Activated CD4-positive, alpha-beta T cell treated with anti-CD3 and anti-CD28 coated beads for 36 hours (primary cell): ENCODE data around the gene KDM8. TPM values are rescaled to one million over a fixed set of nuclear protein-coding genes. Genes with fewer than 3 reads are reported as not detected.
A peak's percentile ranks its signal among the peaks of the same experiment; 100 is the strongest.
"Not testable (repeated sequence)": the region's sequence is repeated elsewhere in the genome, so short reads cannot be mapped to it uniquely, and the experiment has no call there.

Experiments
- ATAC-seq: fragments of 200-7000 bp; cut with Tn5 transposase; one replicate; pipeline ENCODE4 v1.10.0; 2021; ENCODE audit warnings: mild to moderate bottlenecking, moderate library complexity
- CTCF ChIA-PET: fragments of 350-600 bp; sonication (Branson Sonifier 250); formaldehyde crosslinking; loops from one replicate; lab custom pipeline; 2021; ENCODE audit warnings: antibody characterized with exemption; lab: Charles Lee
- POLR2A ChIA-PET: fragments of 350-600 bp; sonication (Branson Sonifier 250); formaldehyde crosslinking; loops from one replicate; lab custom pipeline; 2021; ENCODE audit warnings: antibody characterized with exemption, inconsistent platforms; lab: Charles Lee
- DNase-seq: peaks from one replicate; pipeline ENCODE4 v3.0.0-alpha.2; 2020
- H3K27ac Mint-ChIP-seq: one replicate; pipeline ENCODE4 v1.8.0; 2021; ENCODE audit warnings: mixed read lengths
- H3K27me3 Mint-ChIP-seq: one replicate; pipeline ENCODE4 v1.8.0; 2021; ENCODE audit warnings: mixed read lengths
- H3K36me3 Mint-ChIP-seq: one replicate; pipeline ENCODE4 v1.8.0; 2021; ENCODE audit warnings: low read depth, mixed read lengths
- H3K4me1 Mint-ChIP-seq: one replicate; pipeline ENCODE4 v1.8.0; 2021; ENCODE audit warnings: mixed read lengths
- H3K4me3 Mint-ChIP-seq: one replicate; pipeline ENCODE4 v1.8.0; 2021; ENCODE audit warnings: mild to moderate bottlenecking, moderate library complexity, mixed read lengths
- H3K9me3 Mint-ChIP-seq: one replicate; pipeline ENCODE4 v1.8.0; 2021; ENCODE audit warnings: low read depth, mixed read lengths
- intact Hi-C, 2 experiments: fragments of 100-400 bp; cut with DNase I in 1 of 2; cut with micrococcal nuclease in 1 of 2; formaldehyde crosslinking; loops; one replicate each; pipeline versions ENCODE4 v1.14.2 to v1.15.1; 2022 to 2024; cut with DNase I, micrococcal nuclease
- total RNA-seq, 2 experiments: library from RNA; stranded (reverse); gene quantifications; one replicate each; pipeline ENCODE4 v1.2.3, GENCODE V29; 2021

Gene KDM8
- total RNA-seq, 2 experiments from 2014 or later, result 9.8 to 10.4 TPM

- CTCF ChIA-PET, result interaction anchor here (0.5 to 3.2 kb wide), 11 partner anchors 23 to 221 kb away, joined by 3 to 20 read pairs (median 5); no protein-coding TSS in a partner anchor
- Mint-ChIP-seq H3K27me3 (no peaks in the 10 kb centered on the region), H3K4me1 (peaks cover 53% of the 10 kb centered on the region), H3K4me3 (peak overlapping the region; percentile 89), H3K9me3 (peaks cover 3% of the 10 kb centered on the region), H3K36me3 (peaks cover 3% of the 10 kb centered on the region), H3K27ac (peak overlapping the region; percentile 100)
- DNase-seq (peak; percentile 95), ATAC-seq (peak; percentile 74)
- POLR2A ChIA-PET, result interaction anchor here (0.5 to 1.9 kb wide), 20 partner anchors 9 to 1824 kb away, joined by 3 to 8 read pairs (median 4); partner anchors contain the start of genes IL21R and NSMCE1
- intact Hi-C loops, result loop anchor here (1.0 to 5.0 kb wide), 12 partner anchors 24 to 1946 kb away; partner anchors contain the start of genes APOBR (in 1 of the 2), CLN3 (in 1 of the 2), IL21R (in 1 of the 2) and KATNIP (in 1 of the 2)
Observed at GRCh38 chr16:27202923-27203506, 311 bp upstream of the KDM8 start.

GRCh38 chr16:27204312-27204915 lies 1.1 kb downstream of the KDM8 start:
- Mint-ChIP-seq H3K36me3 (peaks cover 3% of the 10 kb centered on the region), H3K9me3 (no peaks in the 10 kb centered on the region), H3K27me3 (no peaks in the 10 kb centered on the region), H3K27ac (peak overlapping the region; percentile 100), H3K4me1 (peaks cover 39% of the 10 kb centered on the region), H3K4me3 (peak overlapping the region; percentile 89)
- intact Hi-C loops, result loop anchor here (5.0 kb wide), 3 partner anchors 37 to 1947 kb away; partner anchors contain the start of genes APOBR (in 1 of the 2), CLN3 (in 1 of the 2) and ZKSCAN2 (in 1 of the 2)
- ATAC-seq (no peak), DNase-seq (no peak)
- CTCF ChIA-PET, result interaction anchor here (0.6 to 3.2 kb wide), 12 partner anchors 24 to 203 kb away, joined by 3 to 20 read pairs (median 4); no protein-coding TSS in a partner anchor
- POLR2A ChIA-PET, result interaction anchor here (0.6 to 1.9 kb wide), 15 partner anchors 8 to 1750 kb away, joined by 3 to 8 read pairs (median 4); partner anchors contain the start of gene NSMCE1

DNA sequence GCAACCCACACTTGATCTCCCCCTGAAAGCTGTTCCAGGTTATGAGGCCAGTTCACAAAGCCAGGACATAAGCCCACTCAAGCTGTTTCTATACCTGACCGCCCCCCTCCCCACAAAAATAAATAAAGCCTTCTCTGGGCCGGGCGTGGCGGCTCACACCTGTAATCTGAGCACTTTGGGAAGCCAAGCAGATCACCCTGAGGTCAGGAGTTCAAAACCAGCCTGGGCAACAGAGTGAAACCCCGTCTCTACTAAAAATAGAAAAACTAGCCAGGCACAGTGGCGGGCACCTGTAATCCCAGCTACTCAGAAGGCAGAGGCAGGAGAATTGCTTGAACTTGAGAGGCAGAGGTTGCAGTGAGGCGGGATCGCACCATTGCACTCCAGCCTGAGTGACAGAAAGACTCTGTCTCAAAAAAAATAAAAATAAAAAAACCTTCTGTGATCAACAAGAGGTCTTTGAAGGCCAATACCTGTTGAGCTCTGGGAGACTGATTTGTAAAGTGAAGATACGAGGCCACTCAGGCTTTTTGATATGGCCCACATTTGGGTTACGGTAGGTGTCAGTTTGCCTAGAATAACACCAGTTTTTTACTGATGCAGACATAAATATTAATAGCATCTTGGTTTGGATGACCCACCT lies 2.2 kb downstream of the KDM8 start:
- H3K9me3 Mint-ChIP-seq, result no peaks in the 10 kb centered on the region
- intact Hi-C loops, result no loop called here
- peaks cover 3% of the 10 kb centered on the region for H3K36me3 Mint-ChIP-seq
- H3K27ac Mint-ChIP-seq, result no peak overlapping the region
- no peaks in the 10 kb centered on the region for H3K27me3 Mint-ChIP-seq
- CTCF ChIA-PET, result interaction anchor here (0.6 to 1.0 kb wide), 3 partner anchors 30 to 202 kb away, joined by 3 read pairs; no protein-coding TSS in a partner anchor
- H3K4me1 Mint-ChIP-seq, result peaks cover 28% of the 10 kb centered on the region
- POLR2A ChIA-PET, result interaction anchor here (1.2 to 1.3 kb wide), 2 partner anchors 32 to 173 kb away, joined by 3 to 6 read pairs; no protein-coding TSS in a partner anchor
- ATAC-seq (no peak), DNase-seq (no peak)
- no peak overlapping the region for H3K4me3 Mint-ChIP-seq

DNA sequence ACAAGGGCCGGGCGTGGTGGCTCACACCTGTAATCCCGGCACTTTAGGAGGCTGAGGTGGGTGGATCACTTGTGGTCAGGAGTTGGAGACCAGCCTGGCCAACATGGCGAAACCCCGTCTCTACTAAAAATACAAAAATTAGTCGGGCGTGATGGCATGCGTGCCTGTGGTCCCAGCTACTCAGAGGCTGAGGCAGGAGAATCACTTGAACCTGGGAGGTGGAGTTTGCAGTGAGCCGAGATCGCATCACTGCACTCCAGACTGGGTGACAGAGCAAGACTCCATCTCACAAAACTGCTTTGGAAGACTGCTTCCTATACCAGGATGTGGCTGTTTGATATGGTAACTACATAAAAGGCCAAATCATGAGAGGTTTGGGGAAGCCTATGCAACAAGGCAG lies 3.8 kb downstream of the KDM8 start:
- intact Hi-C loops, H3K36me3 Mint-ChIP-seq, ATAC-seq, DNase-seq, CTCF ChIA-PET, H3K27ac Mint-ChIP-seq, H3K4me3 Mint-ChIP-seq, H3K27me3 Mint-ChIP-seq, H3K9me3 Mint-ChIP-seq: not testable (repeated sequence)
- peaks cover 21% of the 10 kb centered on the region for H3K4me1 Mint-ChIP-seq
- POLR2A ChIA-PET, result interaction anchor here (0.5 to 0.7 kb wide), 2 partner anchors 15 to 20 kb away, joined by 3 read pairs; no protein-coding TSS in a partner anchor

DNA sequence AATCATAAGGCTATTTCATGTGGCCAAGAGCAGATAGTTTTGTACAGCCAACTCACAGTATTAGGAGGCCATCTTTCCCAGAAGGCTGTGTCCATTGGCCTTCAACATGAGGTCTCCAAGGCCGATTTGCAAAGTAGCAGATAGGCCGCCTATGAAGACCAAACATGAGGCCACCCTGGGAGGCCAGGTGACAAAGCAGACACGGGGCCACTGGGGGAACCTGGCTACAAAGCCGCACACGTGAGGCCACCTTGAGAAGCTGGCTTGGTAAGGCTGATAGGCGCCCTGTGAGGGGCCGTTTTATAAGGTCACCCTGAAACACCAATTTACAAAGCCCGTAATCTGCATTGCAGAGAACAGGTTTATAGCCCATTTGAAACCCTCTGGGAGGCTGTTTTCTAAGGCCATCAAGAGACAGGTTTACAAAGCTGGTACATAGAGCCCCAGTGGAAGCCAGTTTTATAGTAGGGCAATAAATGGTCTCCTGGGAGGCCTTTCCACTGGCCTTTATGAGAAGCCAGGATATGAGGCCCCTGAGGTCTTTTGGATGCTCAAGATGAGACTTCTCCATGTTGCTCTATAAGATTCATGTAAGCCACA lies 4.9 kb downstream of the KDM8 start:
- Mint-ChIP-seq H3K4me3 (no peak overlapping the region), H3K4me1 (peaks cover 11% of the 10 kb centered on the region), H3K9me3 (no peaks in the 10 kb centered on the region), H3K27ac (no peak overlapping the region), H3K27me3 (no peaks in the 10 kb centered on the region), H3K36me3 (peaks cover 7% of the 10 kb centered on the region)
- ATAC-seq, result no peak
- ChIA-PET POLR2A (no interaction called here), CTCF (interaction anchor here (2.0 kb wide), 1 partner anchor 27 kb away, joined by 6 read pairs; no protein-coding TSS in a partner anchor)
- DNase-seq, result no peak
- intact Hi-C loops, result no loop called here

- ChIA-PET POLR2A (no interaction called here), CTCF (interaction anchor here (0.7 to 2.0 kb wide), 2 partner anchors 11 to 26 kb away, joined by 3 to 6 read pairs; no protein-coding TSS in a partner anchor)
- peaks cover 5% of the 10 kb centered on the region for H3K36me3 Mint-ChIP-seq
Observed at GRCh38 chr16:27208796-27209195, 5.5 kb downstream of the KDM8 start.

DNA sequence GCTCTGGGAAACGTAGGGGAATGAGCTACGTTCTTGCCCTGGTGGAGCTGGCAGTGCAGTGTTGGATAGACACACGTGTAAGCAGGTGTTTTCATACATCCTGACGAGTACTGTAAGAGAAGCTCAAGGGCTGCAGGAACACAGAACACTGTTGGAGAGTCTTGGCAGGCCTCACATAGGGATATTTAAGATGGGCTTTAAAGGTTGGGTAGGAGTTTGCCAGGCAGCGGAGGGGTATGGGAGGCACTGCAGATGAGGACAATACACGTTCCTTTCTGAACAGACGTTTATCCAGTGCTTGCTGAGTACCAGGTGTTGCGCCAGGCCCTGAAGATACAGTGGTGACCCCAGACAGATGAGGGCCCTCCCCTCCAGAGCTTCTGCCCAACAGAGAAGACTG lies 6.3 kb downstream of the KDM8 start:
- DNase-seq (no peak), ATAC-seq (no peak)
- intact Hi-C loops, result no loop called here
- Mint-ChIP-seq H3K4me1 (peaks cover 5% of the 10 kb centered on the region), H3K27ac (no peak overlapping the region), H3K36me3 (peaks cover 4% of the 10 kb centered on the region), H3K27me3 (no peaks in the 10 kb centered on the region), H3K4me3 (no peak overlapping the region), H3K9me3 (no peaks in the 10 kb centered on the region)
- CTCF ChIA-PET, result interaction anchor here (1.7 to 2.0 kb wide), 2 partner anchors 25 to 30 kb away, joined by 6 read pairs; no protein-coding TSS in a partner anchor
- POLR2A ChIA-PET, result no interaction called here

More at GRCh38 chr16:27208796-27209195, 5.5 kb downstream of the KDM8 start:
- no peak overlapping the region for H3K4me3 Mint-ChIP-seq
- no peak for ATAC-seq
- H3K4me1 Mint-ChIP-seq, result peaks cover 10% of the 10 kb centered on the region
- no peak overlapping the region for H3K27ac Mint-ChIP-seq
- intact Hi-C loops, result no loop called here
- no peaks in the 10 kb centered on the region for H3K9me3 Mint-ChIP-seq
- no peak for DNase-seq
- no peaks in the 10 kb centered on the region for H3K27me3 Mint-ChIP-seq

GRCh38 chr16:27210174-27210573 lies 6.8 kb downstream of the KDM8 start:
- Mint-ChIP-seq H3K4me3 (no peak overlapping the region), H3K27me3 (no peaks in the 10 kb centered on the region), H3K4me1 (peaks cover 5% of the 10 kb centered on the region), H3K36me3 (peaks cover 8% of the 10 kb centered on the region), H3K9me3 (no peaks in the 10 kb centered on the region), H3K27ac (no peak overlapping the region)
- DNase-seq, result no peak
- CTCF ChIA-PET, result interaction anchor here (1.4 to 2.0 kb wide), 3 partner anchors 25 to 30 kb away, joined by 4 to 6 read pairs (median 6); no protein-coding TSS in a partner anchor
- ATAC-seq, result no peak
- intact Hi-C loops, result no loop called here
- POLR2A ChIA-PET, result no interaction called here

GRCh38 chr16:27211026-27211425 lies 7.7 kb downstream of the KDM8 start:
- Mint-ChIP-seq H3K9me3 (no peaks in the 10 kb centered on the region), H3K27ac (no peak overlapping the region), H3K4me1 (peaks cover 5% of the 10 kb centered on the region), H3K4me3 (no peak overlapping the region), H3K27me3 (no peaks in the 10 kb centered on the region), H3K36me3 (peaks cover 12% of the 10 kb centered on the region)
- ATAC-seq (no peak), DNase-seq (no peak)
- intact Hi-C loops, result no loop called here
- ChIA-PET CTCF (interaction anchor here (0.6 to 1.7 kb wide), 4 partner anchors 24 to 164 kb away, joined by 4 to 6 read pairs (median 4); no protein-coding TSS in a partner anchor), POLR2A (interaction anchor here (0.7 to 0.9 kb wide), 2 partner anchors 24 to 86 kb away, joined by 3 to 6 read pairs; no protein-coding TSS in a partner anchor)

DNA sequence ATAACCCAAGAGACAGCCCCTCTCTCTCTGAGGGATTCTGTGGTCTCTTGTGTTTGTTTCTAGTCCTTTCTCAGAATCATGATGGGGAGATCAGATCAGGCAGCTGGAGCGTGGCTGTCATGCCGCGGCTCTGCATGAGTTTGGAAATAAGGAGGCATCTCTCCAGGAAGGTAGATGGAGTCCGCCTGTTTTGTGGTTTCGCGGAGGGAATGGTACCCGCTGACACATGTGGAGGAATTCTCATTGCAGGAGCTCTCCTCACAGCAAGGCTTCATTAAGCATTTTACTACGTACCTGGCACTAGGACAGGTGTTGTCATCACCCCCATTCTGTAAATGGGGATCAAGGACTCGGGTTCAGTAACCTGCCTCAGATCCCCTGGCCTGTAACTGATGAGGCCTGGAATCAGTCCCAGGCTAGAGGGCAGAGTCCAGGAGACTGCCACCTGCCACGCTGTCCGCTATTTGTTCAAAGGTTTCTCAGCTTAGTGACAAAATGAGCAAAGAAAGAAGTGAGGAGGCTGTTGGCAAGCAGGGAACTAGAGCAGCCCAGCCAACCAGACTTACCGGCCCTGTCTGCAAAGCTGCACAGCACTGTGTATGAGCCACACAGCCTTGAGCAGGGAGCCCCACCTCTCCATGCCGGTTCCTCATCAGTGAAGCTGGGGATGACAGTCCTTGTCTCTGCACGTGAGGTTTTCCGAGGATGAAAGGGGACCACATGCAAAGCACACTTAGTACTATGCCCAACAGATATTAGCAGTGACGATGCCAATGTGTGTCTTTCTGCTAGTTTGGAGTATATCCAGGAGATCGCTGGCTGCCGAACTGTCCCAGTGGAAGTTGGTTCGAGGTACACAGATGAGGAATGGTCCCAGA lies 11.0 kb downstream of the KDM8 start:
- no peaks in the 10 kb centered on the region for H3K9me3 Mint-ChIP-seq
- POLR2A ChIA-PET, result no interaction called here
- H3K27ac Mint-ChIP-seq, result no peak overlapping the region
- no peak overlapping the region for H3K4me3 Mint-ChIP-seq
- no peaks in the 10 kb centered on the region for H3K27me3 Mint-ChIP-seq
- peaks cover 5% of the 10 kb centered on the region for H3K4me1 Mint-ChIP-seq
- ATAC-seq (no peak), DNase-seq (no peak)
- CTCF ChIA-PET, result no interaction called here
- intact Hi-C loops, result no loop called here
- H3K36me3 Mint-ChIP-seq, result peaks cover 12% of the 10 kb centered on the region
